ENCODE results near the gene DUSP5. TPM values are rescaled to one million over a fixed set of nuclear protein-coding genes. Genes with fewer than 3 reads are reported as not detected.

The DUSP5 gene
- total and polyA plus RNA-seq, 2 of the 8 experiments (the other 6 are each of a cell fraction or from before 2014, with no cell fraction given): 13.6 to 30.3 TPM

- no peak overlapping the region for H2AFZ ChIP-seq (ENCODE audit: low read length)
- FAIRE-seq (no peak), DNase-seq (ENCODE audit: low read depth in 1 of 2, low spot score in 2 of 2) (no peak)
- ChIA-PET POLR2A (ENCODE audit: partially characterized antibody) (interaction anchor here (1.4 to 3.4 kb wide), 2 partner anchors 7 to 10 kb away, joined by 4 to 14 read pairs; partner anchors contain the start of gene SMC3), CTCF (ENCODE audit: partially characterized antibody) (interaction anchor here (1.0 to 1.7 kb wide), 3 partner anchors 10 to 249 kb away, joined by 3 to 5 read pairs (median 5); no protein-coding TSS in a partner anchor)
- H3K56ac ChIP-seq (replicated peaks; ENCODE audit: insufficient read length, low read depth, low read length): no peak overlapping the region
- H4K20me1 ChIP-seq (replicated peaks in 1 of 2; ENCODE audit: control insufficient read depth in 1 of 2, insufficient read depth in 2 of 2, low read length in 2 of 2): no peaks in the 10 kb centered on the region
- no peaks in the 10 kb centered on the region for H3K27me3 ChIP-seq (replicated peaks in 1 of 4; ENCODE audit: control insufficient read depth in 3 of 4, extremely low read depth in 1 of 4, insufficient read depth in 3 of 4, low read length in 3 of 4)
- H3K23me2 ChIP-seq (ENCODE audit: low read depth, low read length): no peaks in the 10 kb centered on the region
- H2BK120ac ChIP-seq (replicated peaks; ENCODE audit: low read depth, low read length): no peak overlapping the region
- no peak overlapping the region for H3K4me2 ChIP-seq (ENCODE audit: insufficient read depth in 1 of 2, low read depth in 2 of 2, low read length in 2 of 2)
- H3K9ac ChIP-seq (replicated peaks in 1 of 4; ENCODE audit: extremely low read depth in 1 of 4, low read depth in 3 of 4, low read length in 3 of 4): no peak overlapping the region
- no peak overlapping the region for H3K23ac ChIP-seq (ENCODE audit: insufficient read length)
- H3K27ac ChIP-seq (ENCODE audit: low read depth, low read length): no peak overlapping the region
- H3K79me1 ChIP-seq (ENCODE audit: low read depth, low read length): no peaks in the 10 kb centered on the region
- H3K4me3 ChIP-seq (ENCODE audit: extremely low read depth in 1 of 4, insufficient read depth in 2 of 4, low read depth in 3 of 4, low read length in 4 of 4): no peak overlapping the region
- H3K4me1 ChIP-seq (replicated peaks in 1 of 4; ENCODE audit: control insufficient read depth in 3 of 4, insufficient read depth in 4 of 4, low read length in 3 of 4): peaks cover 0 to 4% (median 0%) of the 10 kb centered on the region in 4 experiments; a peak in 1 of 7 replicates
- H2BK12ac ChIP-seq (ENCODE audit: low read depth, low read length): no peak overlapping the region
- H3K14ac ChIP-seq (ENCODE audit: insufficient read length): no peak overlapping the region
- H2BK15ac ChIP-seq (ENCODE audit: low read length): no peak overlapping the region
- H4K8ac ChIP-seq (ENCODE audit: extremely low read depth, insufficient read depth, low read length): no peak overlapping the region
- no peaks in the 10 kb centered on the region for H3K36me3 ChIP-seq (ENCODE audit: control insufficient read depth in 2 of 4, insufficient read depth in 4 of 4, low read length in 3 of 4)
- H2BK5ac ChIP-seq (ENCODE audit: low read depth, low read length): no peak overlapping the region
- TF ChIP-seq TAF1 (IDR thresholded peaks at IDR 0.05; ENCODE audit: low read depth, low read length): no peak
- H4K5ac ChIP-seq (ENCODE audit: insufficient read length, low read depth, low read length): no peak overlapping the region
- no peak overlapping the region for H4K91ac ChIP-seq (replicated peaks; ENCODE audit: insufficient read length, low read length)
- no peak overlapping the region for H2AK5ac ChIP-seq (ENCODE audit: low read depth, low read length)
- no peak overlapping the region for H2BK20ac ChIP-seq (ENCODE audit: low read length)
- no peaks in the 10 kb centered on the region for H3K79me2 ChIP-seq (ENCODE audit: control insufficient read depth in 1 of 2, insufficient read depth in 2 of 2, low read length in 2 of 2)
- no peaks in the 10 kb centered on the region for H3K9me3 ChIP-seq (ENCODE audit: insufficient read depth in 2 of 2, low read depth in 1 of 2, low read length in 1 of 2)
- H3K18ac ChIP-seq (ENCODE audit: extremely low read depth, low read length): no peak overlapping the region
- no peak overlapping the region for H3K4ac ChIP-seq (replicated peaks; ENCODE audit: insufficient read length, low read depth, low read length)
- 91% methylated on average over 7 of the region's 8 CpGs; no CpG with 5 or more reads in 1 of the 2 experiments for WGBS, 2 experiments (ENCODE audit: extremely low coverage in 1 of 2, insufficient coverage in 1 of 2, insufficient read length in 1 of 2, insufficient replicate concordance in 2 of 2, low coverage in 1 of 2, low lambda C conversion rate in 2 of 2, missing lambda C conversion rate in 1 of 2)
These were observed 62.3 kb downstream of the DUSP5 start for GRCh38 chr10:110560012-110560411.

Other genes with a start within 250 kb of the DUSP5 start
- 48.6 and 53.5 TPM in 2 replicates for gene SMNDC1, start 193.0 kb upstream of the DUSP5 start, total RNA-seq (2021; fragmentation: NEBNext Ultra II Directional; extraction: Animal tissue kit (Norgen Biotek cat#: 25700))
- 4.3 and 8.1 TPM in 2 replicates for gene SMNDC1, start 193.0 kb upstream of the DUSP5 start, polyA plus RNA-seq (2011; rRNA removed)
- 89.8 and 93.4 TPM in 2 replicates for gene SMC3, start 69.8 kb downstream of the DUSP5 start, total RNA-seq (2021; fragmentation: NEBNext Ultra II Directional; extraction: Animal tissue kit (Norgen Biotek cat#: 25700))
- 7.8 and 12.7 TPM in 2 replicates for gene SMC3, start 69.8 kb downstream of the DUSP5 start, polyA plus RNA-seq (2011; rRNA removed)
- gene RBM20, start 146.4 kb downstream of the DUSP5 start, total RNA-seq (2021; fragmentation: NEBNext Ultra II Directional; extraction: Animal tissue kit (Norgen Biotek cat#: 25700)): 0.29 and 0.63 TPM in 2 replicates
- 0.05 and 0.22 TPM in 2 replicates for gene RBM20, start 146.4 kb downstream of the DUSP5 start, polyA plus RNA-seq (2011; rRNA removed)